Esophagus muscularis mucosa (tissue), 4 donors: Measurements from ENCODE around the gene NOXA1. TPM values are rescaled to one million over a fixed set of nuclear protein-coding genes. Genes with fewer than 3 reads are reported as not detected.

Experiments used
- DNase-seq: peaks from one replicate; pipeline ENCODE4 v3.0.0-alpha.2; 2017; ENCODE audit errors: extremely low spot score
- H3K27ac ChIP-seq, 4 donors: fragments of 200-600 bp; sonication (generic); replicated peaks in 1 of 4; 1 replicate in 3 of 4; 2 replicates in 1 of 4; pipeline ENCODE4 v1.5.1; 2016 to 2019; ENCODE audit warnings: mild to moderate bottlenecking in 1 of 4
- H3K27me3 ChIP-seq, 4 donors: fragments of 200-600 bp; sonication (generic); one replicate each; pipeline versions ENCODE4 v1.5.1 to v1.6.0; 2016 to 2019
- H3K36me3 ChIP-seq, 4 donors: fragments of 200-600 bp; sonication (generic); one replicate each; pipeline ENCODE4 v1.5.1; 2016 to 2019
- H3K4me1 ChIP-seq, 4 donors: fragments of 200-600 bp; sonication (generic); one replicate each; pipeline ENCODE4 v1.5.1; 2016 to 2019
- H3K4me3 ChIP-seq, 4 donors: fragments of 200-600 bp; sonication (generic); 1 replicate in 2 of 4; 2 replicates in 2 of 4; pipeline ENCODE4 v1.5.1; 2016 to 2019; ENCODE audit warnings: mild to moderate bottlenecking in 4 of 4, moderate library complexity in 1 of 4
- H3K9me3 ChIP-seq, 4 donors: fragments of 200-600 bp; sonication (generic); 1 replicate in 3 of 4; 2 replicates in 1 of 4; pipeline ENCODE4 v1.5.1; 2016 to 2019
- EP300 ChIP-seq: sonication (generic); formaldehyde crosslinking; IDR thresholded peaks from one replicate; pipeline ENCODE4 v1.6.1; 2017; ENCODE audit warnings: antibody characterized with exemption
- POLR2A ChIP-seq: fragments of 450-650 bp; IDR thresholded peaks from one replicate; pipeline ENCODE4 v1.6.1; 2017; ENCODE audit warnings: antibody characterized with exemption, moderate library complexity, mild to moderate bottlenecking, low read depth
- POLR2AphosphoS5 ChIP-seq, 2 donors: sonication (generic); formaldehyde crosslinking; IDR thresholded peaks; one replicate each; pipeline ENCODE4 v1.6.1; 2017; ENCODE audit warnings: antibody characterized with exemption in 2 of 2
- WGBS: methylation state at CpG from one replicate; pipeline ENCODE4 v1.1.5; 2018; 5-methylcytosine and 5-hydroxymethylcytosine counted together
- intact Hi-C: fragments of 100-400 bp; cut with DNase I; formaldehyde crosslinking; loops from one replicate; pipeline ENCODE4 v1.15.1; 2023
- total RNA-seq, 4 donors: library from RNA; depleted of rRNA; stranded (reverse); fragments of >200 nt; gene quantifications; one replicate each; pipeline versions ENCODE4 v1.1.0 to v1.2.1, GENCODE V29; 2016
- TF ChIP-seq, protein P1 (sequence below), 3 experiments: fragments of 200-600 bp in 2 of 3; fragments of 450-650 bp in 1 of 3; sonication (generic) in 2 of 3; IDR thresholded peaks; one replicate each; pipeline ENCODE4 v1.5.1; 2017 to 2019; ENCODE audit warnings: antibody characterized with exemption in 3 of 3, mild to moderate bottlenecking in 2 of 3, moderate library complexity in 1 of 3

Gene NOXA1
- total RNA-seq, 4 donors from 2014 or later: 2.1 to 4.0 (median 3.0) TPM

DNA sequence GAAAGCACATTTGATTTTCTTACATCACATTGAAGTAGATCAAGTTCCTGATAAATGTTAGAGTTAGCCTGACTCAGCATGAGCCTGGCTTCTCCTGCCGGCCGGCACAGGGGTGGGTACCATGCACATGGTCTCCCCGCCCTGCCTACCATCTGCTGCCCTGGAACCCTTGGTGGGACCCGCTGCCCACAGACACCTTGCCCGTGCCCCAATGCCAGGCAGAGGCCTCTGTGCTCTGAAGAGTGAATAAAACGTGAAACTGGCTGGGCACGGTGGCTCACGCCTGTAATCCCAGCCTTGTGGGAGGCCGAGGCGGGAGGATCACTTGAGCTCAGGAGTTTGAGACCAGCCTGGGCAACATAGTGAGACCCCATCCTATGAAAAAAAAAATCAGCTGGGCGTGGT is 17.5 kb upstream of the NOXA1 start:
- intact Hi-C loops: loop anchor here (5.0 kb wide), 1 partner anchor 108 kb away; no protein-coding TSS in a partner anchor
- Histone ChIP-seq H3K27me3 (peaks cover 0 to 9% (median 0%) of the 10 kb centered on the region in 4 donors), H3K4me3 (no peak overlapping the region), H3K4me1 (peaks cover 17 to 23% (median 21%) of the 10 kb centered on the region in 4 donors), H3K9me3 (no peaks in the 10 kb centered on the region), H3K27ac (no peak overlapping the region), H3K36me3 (peaks cover 0 to 8% (median 2%) of the 10 kb centered on the region in 4 donors)
- DNase-seq: no peak
- WGBS: 96% methylated on average over 11 of the region's 11 CpGs
- TF ChIP-seq POLR2AphosphoS5 (IDR thresholded peaks at IDR 0.05) (no peak), EP300 (no peak), POLR2A (no peak)
- TF ChIP-seq, protein P1, sequence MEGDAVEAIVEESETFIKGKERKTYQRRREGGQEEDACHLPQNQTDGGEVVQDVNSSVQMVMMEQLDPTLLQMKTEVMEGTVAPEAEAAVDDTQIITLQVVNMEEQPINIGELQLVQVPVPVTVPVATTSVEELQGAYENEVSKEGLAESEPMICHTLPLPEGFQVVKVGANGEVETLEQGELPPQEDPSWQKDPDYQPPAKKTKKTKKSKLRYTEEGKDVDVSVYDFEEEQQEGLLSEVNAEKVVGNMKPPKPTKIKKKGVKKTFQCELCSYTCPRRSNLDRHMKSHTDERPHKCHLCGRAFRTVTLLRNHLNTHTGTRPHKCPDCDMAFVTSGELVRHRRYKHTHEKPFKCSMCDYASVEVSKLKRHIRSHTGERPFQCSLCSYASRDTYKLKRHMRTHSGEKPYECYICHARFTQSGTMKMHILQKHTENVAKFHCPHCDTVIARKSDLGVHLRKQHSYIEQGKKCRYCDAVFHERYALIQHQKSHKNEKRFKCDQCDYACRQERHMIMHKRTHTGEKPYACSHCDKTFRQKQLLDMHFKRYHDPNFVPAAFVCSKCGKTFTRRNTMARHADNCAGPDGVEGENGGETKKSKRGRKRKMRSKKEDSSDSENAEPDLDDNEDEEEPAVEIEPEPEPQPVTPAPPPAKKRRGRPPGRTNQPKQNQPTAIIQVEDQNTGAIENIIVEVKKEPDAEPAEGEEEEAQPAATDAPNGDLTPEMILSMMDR (IDR thresholded peaks at IDR 0.05): no peak

DNA sequence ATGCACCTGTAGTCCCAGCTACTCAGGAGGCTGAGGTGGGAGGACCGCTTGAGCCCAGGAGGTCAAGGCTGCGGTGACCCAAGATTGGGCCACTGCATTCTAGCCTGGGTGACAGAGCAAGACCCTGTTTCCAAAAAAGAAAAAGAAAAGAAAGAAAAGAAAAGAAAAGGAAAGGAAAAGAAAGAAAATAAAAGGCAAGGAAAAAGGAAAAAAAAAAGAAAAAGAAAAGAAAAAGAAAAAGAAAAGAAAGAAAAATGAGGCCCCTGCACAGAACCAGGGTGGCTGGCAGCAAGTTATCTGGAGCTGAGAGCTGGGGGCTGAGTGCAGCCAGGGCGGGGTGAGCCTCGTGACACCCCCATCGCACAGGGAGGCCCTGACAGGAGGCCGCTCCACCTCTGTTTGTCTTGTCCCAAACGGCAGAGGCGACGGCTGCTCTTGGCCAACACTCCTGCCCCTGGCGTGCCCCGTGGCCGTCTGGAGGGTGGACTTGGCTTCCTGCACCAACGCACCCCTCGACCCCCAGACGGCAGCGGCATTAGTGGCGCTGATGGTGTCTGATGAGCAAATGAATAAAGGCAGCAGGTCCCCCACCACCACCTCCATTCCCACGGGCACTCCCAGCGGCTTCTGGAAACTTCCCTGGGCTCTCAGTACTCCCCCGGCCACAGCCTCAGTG is 17.0 kb upstream of the NOXA1 start:
- peak overlapping the region; percentile 44 to 60 (median 48) for H3K4me3 ChIP-seq
- intact Hi-C loops: loop anchor here (5.0 kb wide), 1 partner anchor 109 kb away; no protein-coding TSS in a partner anchor
- no peaks in the 10 kb centered on the region for H3K9me3 ChIP-seq
- H3K27me3 ChIP-seq: peaks cover 0 to 9% (median 0%) of the 10 kb centered on the region in 4 donors
- TF ChIP-seq, protein P1 (IDR thresholded peaks at IDR 0.05): no peak
- no peak for TF ChIP-seq POLR2A
- no peak for TF ChIP-seq POLR2AphosphoS5 (IDR thresholded peaks at IDR 0.05)
- TF ChIP-seq EP300: no peak
- H3K36me3 ChIP-seq: peaks cover 0 to 8% (median 2%) of the 10 kb centered on the region in 4 donors
- peaks cover 22 to 28% (median 27%) of the 10 kb centered on the region in 4 donors for H3K4me1 ChIP-seq
- 68% methylated on average over 13 of the region's 20 CpGs for WGBS
- DNase-seq: no peak
- H3K27ac ChIP-seq: peak overlapping the region in 1 of 4 donors; percentile 53

DNA sequence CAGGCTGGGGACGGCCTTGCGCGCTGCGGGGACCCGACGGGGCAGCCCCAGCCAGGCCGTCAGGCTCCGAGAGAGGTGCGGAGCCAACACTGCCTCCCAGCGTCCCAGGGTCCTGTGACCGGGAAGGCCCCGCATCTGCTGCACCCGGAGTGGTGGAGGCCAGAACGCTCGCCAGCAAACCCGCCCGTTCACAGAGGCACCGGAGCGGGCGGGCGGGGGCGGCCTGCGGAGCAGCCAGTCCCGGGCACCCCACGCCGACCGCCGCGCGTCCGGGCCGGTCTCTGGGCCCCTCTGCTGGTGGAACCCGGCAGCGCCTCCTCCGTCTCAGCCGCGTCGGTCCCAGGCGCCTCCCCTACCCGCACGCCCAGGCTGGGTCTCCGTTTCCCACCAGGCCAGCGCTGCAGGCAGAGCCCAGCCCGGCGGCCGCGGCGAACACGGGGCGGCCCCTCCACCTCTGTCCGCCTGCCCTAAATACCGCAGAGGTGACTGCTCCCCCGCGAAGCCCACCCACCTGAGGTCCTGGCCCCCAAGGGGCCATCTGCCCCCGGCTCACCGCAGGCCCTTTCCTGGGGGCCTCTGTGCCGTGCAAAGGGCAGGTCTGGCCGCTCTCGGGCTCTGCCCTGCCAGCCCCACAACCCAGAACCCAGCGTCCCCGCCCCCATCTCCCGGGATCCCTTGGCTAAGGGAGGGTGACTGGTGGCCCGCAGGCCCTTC is 16.2 kb upstream of the NOXA1 start:
- peaks cover 0 to 9% (median 0%) of the 10 kb centered on the region in 4 donors for H3K27me3 ChIP-seq
- no peak for DNase-seq
- H3K9me3 ChIP-seq: no peaks in the 10 kb centered on the region
- H3K27ac ChIP-seq: peak overlapping the region; percentile 13 to 63 (median 50)
- H3K36me3 ChIP-seq: peaks cover 0 to 5% (median 2%) of the 10 kb centered on the region in 4 donors
- peaks cover 29 to 36% (median 35%) of the 10 kb centered on the region in 4 donors for H3K4me1 ChIP-seq
- intact Hi-C loops: loop anchor here (5.0 kb wide), 1 partner anchor 110 kb away; no protein-coding TSS in a partner anchor
- H3K4me3 ChIP-seq: peak overlapping the region; percentile 44 to 60 (median 48)
- TF ChIP-seq POLR2A (no peak), POLR2AphosphoS5 (IDR thresholded peaks at IDR 0.05) (no peak), EP300 (no peak)
- TF ChIP-seq, protein P1 (IDR thresholded peaks at IDR 0.05): peak; percentile 68 to 80 (median 69)
- WGBS: 17% methylated on average over 1 of the region's 63 CpGs

DNA sequence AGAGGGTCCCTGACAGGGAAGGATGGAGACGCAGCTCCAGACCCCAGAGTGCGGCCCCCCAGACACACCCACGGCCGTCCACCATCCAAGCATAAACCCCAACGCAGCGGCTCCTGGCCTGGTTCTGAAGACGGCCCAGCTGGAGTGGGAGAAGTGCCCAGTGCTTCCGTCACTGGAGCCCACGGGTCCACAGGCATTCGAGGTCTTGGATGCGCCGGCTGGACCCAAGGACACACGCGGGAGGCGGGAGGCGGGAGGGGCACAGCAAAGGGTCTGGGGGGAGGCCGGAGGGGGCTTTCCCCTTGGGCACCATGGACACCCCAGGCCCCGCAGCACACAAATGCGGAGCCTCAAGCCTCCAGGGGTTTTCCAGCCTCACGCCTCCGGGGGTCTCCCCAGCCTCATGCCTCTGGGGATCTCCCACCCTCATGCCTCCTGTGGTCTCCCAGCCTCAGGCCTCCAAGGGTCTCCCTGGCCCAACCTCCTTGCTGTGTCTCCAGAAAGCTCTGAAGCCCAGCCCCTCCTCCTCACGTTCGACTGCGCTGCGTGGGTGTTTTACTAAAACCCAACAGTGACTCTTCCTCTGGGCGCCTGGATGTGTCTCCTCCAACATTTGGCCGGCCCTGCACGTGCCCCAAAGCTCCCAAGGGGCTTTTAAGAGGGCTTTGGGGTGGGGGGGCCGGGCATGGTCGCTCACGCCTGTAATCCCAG is 15.4 kb upstream of the NOXA1 start:
- TF ChIP-seq, protein P1 (IDR thresholded peaks at IDR 0.05): no peak
- TF ChIP-seq EP300: no peak
- TF ChIP-seq POLR2AphosphoS5 (IDR thresholded peaks at IDR 0.05): no peak
- TF ChIP-seq POLR2A: no peak
- H3K27ac ChIP-seq: peak overlapping the region in 3 of 4 donors; percentile 13 to 63 (median 53)
- peak overlapping the region; percentile 44 to 60 (median 48) for H3K4me3 ChIP-seq
- no peaks in the 10 kb centered on the region for H3K9me3 ChIP-seq
- no peak for DNase-seq
- H3K4me1 ChIP-seq: peaks cover 35 to 43% (median 41%) of the 10 kb centered on the region in 4 donors
- whole genome bisulfite sequencing: 60% methylated on average over 20 of the region's 31 CpGs
- peaks cover 0 to 5% (median 2%) of the 10 kb centered on the region in 4 donors for H3K36me3 ChIP-seq
- intact Hi-C loops: loop anchor here (5.0 kb wide), 1 partner anchor 110 kb away; no protein-coding TSS in a partner anchor
- H3K27me3 ChIP-seq: peaks cover 0 to 9% (median 0%) of the 10 kb centered on the region in 4 donors
